Fibroblast of lung (primary cell): ENCODE data around the gene EGLN3. TPM values are rescaled to one million over a fixed set of nuclear protein-coding genes. Genes with fewer than 3 reads are reported as not detected.

ENCODE experiments used
- DNase-seq, 2 donors: peaks; one replicate each; pipeline versions ENCODE4 v3.0.0 to v3.0.0-alpha.2; 2010; ENCODE audit warnings: low read depth in 2 of 2
- H2AFZ ChIP-seq: 2 replicates; pipeline ENCODE4 v1.5.1; 2012; ENCODE audit warnings: low read length, control low read depth, inconsistent platforms
- H3K27ac ChIP-seq: 2 replicates; pipeline ENCODE4 v1.5.1; 2011; ENCODE audit warnings: low read length, control low read depth; ENCODE audit not compliant: insufficient read depth
- H3K27me3 ChIP-seq: 2 replicates; pipeline ENCODE4 v1.5.1; 2011; ENCODE audit warnings: mild to moderate bottlenecking, low read length; ENCODE audit not compliant: control insufficient read depth, insufficient read depth
- H3K36me3 ChIP-seq: 2 replicates; pipeline ENCODE4 v1.5.1; 2011; ENCODE audit warnings: low read length; ENCODE audit not compliant: control insufficient read depth, insufficient read depth
- H3K4me1 ChIP-seq: 2 replicates; pipeline ENCODE4 v1.5.1; 2011; ENCODE audit warnings: low read length; ENCODE audit not compliant: control insufficient read depth, insufficient read depth; ENCODE audit errors: extremely low read depth
- H3K4me2 ChIP-seq: 2 replicates; pipeline ENCODE4 v1.5.1; 2011; ENCODE audit warnings: low read length, control low read depth; ENCODE audit not compliant: insufficient read depth; ENCODE audit errors: extremely low read depth
- H3K4me3 ChIP-seq, 4 experiments: fragments of 200-600 bp in 1 of 4; sonication (generic) in 1 of 4; replicated peaks in 1 of 4; 2 replicates each; pipeline ENCODE4 v1.5.1; 2011 to 2016; ENCODE audit warnings: low read length in 4 of 4, low read depth in 3 of 4, mild to moderate bottlenecking in 3 of 4, control low read depth in 2 of 4, inconsistent platforms in 1 of 4, mixed read lengths in 1 of 4; ENCODE audit not compliant: insufficient read depth in 1 of 4; ENCODE audit errors: control extremely low read depth in 1 of 4
- H3K79me2 ChIP-seq: 2 replicates; pipeline ENCODE4 v1.5.1; 2012; ENCODE audit warnings: mild to moderate bottlenecking, low read length, inconsistent platforms; ENCODE audit not compliant: control insufficient read depth, insufficient read depth
- H3K9ac ChIP-seq: 2 replicates; pipeline ENCODE4 v1.5.1; 2011; ENCODE audit warnings: mild to moderate bottlenecking, low read length, control low read depth; ENCODE audit not compliant: insufficient read depth
- H3K9me3 ChIP-seq: 2 replicates; pipeline ENCODE4 v1.5.1; 2012; ENCODE audit warnings: low read depth, low read length; ENCODE audit not compliant: control insufficient read depth, insufficient read depth
- H4K20me1 ChIP-seq: 2 replicates; pipeline ENCODE4 v1.5.1; 2011; ENCODE audit warnings: low read length; ENCODE audit not compliant: control insufficient read depth, insufficient read depth; ENCODE audit errors: extremely low read depth
- EZH2 ChIP-seq: IDR thresholded peaks from 2 replicates; pipeline ENCODE4 v1.5.1; 2012; ENCODE audit warnings: low read length, control low read depth, mild to moderate bottlenecking; ENCODE audit errors: missing control alignments
- polyA plus RNA-seq, 2 donors: library from polyadenylated mRNA; depleted of rRNA in 1 of 2; stranded (reverse) in 1 of 2; unstranded in 1 of 2; fragments of >200 nt; gene quantifications; 2 replicates each; pipeline ENCODE4 v1.2.1, GENCODE V29; 2011 to 2012; ENCODE audit warnings: missing spikeins in 1 of 2
- total RNA-seq: library from RNA; depleted of rRNA; stranded (reverse); fragments of >200 nt; gene quantifications from 2 replicates; pipeline ENCODE4 v1.2.1, GENCODE V29; 2014
- TF ChIP-seq, protein P1 (sequence below), 2 donors: IDR thresholded peaks in 1 of 2; conservative IDR thresholded peaks in 1 of 2; 1 replicate in 1 of 2; 2 replicates in 1 of 2; pipeline ENCODE4 v1.5.1; 2011 to 2012; ENCODE audit warnings: low read length in 2 of 2, control low read depth in 1 of 2, inconsistent platforms in 1 of 2, low read depth in 1 of 2, mild to moderate bottlenecking in 1 of 2

The EGLN3 gene
- total and polyA plus RNA-seq, 2 donors (not counting 1 experiment from before 2014, with no cell fraction given) = 0.08 to 0.66 TPM

DNA sequence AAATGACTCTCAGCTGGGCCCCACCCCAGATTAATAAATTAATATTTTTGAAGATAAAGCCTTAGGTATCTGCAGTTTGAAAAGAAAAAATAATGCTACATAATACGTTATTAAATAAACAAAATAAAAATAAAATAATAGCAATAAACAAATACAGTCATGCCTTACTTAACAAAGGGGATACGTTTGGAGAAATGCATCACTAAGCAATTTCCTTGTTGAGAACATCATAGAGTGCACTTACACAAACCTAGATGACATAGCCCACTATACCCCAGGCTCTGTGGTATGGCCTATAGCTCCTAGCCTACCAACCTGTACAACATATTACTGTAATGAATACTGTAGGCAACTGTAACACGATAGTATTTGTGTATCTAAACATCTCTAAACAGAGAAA lies 7.1 kb upstream of the EGLN3 start:
- no peak overlapping the region for H3K27ac ChIP-seq
- no peaks in the 10 kb centered on the region for H4K20me1 ChIP-seq
- H3K4me2 ChIP-seq = no peak overlapping the region

GRCh38 chr14:33957299-33957698 lies 6.4 kb upstream of the EGLN3 start:
- no peak overlapping the region for H3K9ac ChIP-seq
- H3K36me3 ChIP-seq = no peaks in the 10 kb centered on the region
- TF ChIP-seq EZH2 = no peak

More for the DNA sequence above, 7.1 kb upstream of the EGLN3 start:
- H3K9ac ChIP-seq = no peak overlapping the region
- no peak overlapping the region for H2AFZ ChIP-seq
- H3K4me1 ChIP-seq = no peaks in the 10 kb centered on the region
- no peaks in the 10 kb centered on the region for H3K27me3 ChIP-seq
- H3K79me2 ChIP-seq = no peaks in the 10 kb centered on the region
- no peaks in the 10 kb centered on the region for H3K36me3 ChIP-seq
- no peak overlapping the region for H3K4me3 ChIP-seq
- DNase-seq = no peak
- no peaks in the 10 kb centered on the region for H3K9me3 ChIP-seq
- TF ChIP-seq, protein P1, sequence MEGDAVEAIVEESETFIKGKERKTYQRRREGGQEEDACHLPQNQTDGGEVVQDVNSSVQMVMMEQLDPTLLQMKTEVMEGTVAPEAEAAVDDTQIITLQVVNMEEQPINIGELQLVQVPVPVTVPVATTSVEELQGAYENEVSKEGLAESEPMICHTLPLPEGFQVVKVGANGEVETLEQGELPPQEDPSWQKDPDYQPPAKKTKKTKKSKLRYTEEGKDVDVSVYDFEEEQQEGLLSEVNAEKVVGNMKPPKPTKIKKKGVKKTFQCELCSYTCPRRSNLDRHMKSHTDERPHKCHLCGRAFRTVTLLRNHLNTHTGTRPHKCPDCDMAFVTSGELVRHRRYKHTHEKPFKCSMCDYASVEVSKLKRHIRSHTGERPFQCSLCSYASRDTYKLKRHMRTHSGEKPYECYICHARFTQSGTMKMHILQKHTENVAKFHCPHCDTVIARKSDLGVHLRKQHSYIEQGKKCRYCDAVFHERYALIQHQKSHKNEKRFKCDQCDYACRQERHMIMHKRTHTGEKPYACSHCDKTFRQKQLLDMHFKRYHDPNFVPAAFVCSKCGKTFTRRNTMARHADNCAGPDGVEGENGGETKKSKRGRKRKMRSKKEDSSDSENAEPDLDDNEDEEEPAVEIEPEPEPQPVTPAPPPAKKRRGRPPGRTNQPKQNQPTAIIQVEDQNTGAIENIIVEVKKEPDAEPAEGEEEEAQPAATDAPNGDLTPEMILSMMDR (conservative IDR thresholded peaks at IDR 0.05 in 1 of 2, IDR thresholded peaks at IDR 0.05 in 1 of 2; ENCODE audit: low read depth in 1 of 2, low read length in 2 of 2) = no peak
- TF ChIP-seq EZH2 = no peak

GRCh38 chr14:33956640-33957039 lies 5.8 kb upstream of the EGLN3 start:
- H2AFZ ChIP-seq = no peak overlapping the region
- no peak overlapping the region for H3K4me2 ChIP-seq
- H3K4me1 ChIP-seq = no peaks in the 10 kb centered on the region
- H4K20me1 ChIP-seq = no peaks in the 10 kb centered on the region
- peaks cover under 1% of the 10 kb centered on the region for H3K27me3 ChIP-seq
- no peaks in the 10 kb centered on the region for H3K79me2 ChIP-seq
- H3K9ac ChIP-seq = no peak overlapping the region
- TF ChIP-seq, protein P1 (conservative IDR thresholded peaks at IDR 0.05 in 1 of 2, IDR thresholded peaks at IDR 0.05 in 1 of 2; ENCODE audit: low read depth in 1 of 2, low read length in 2 of 2) = no peak
- no peak for TF ChIP-seq EZH2
- no peaks in the 10 kb centered on the region for H3K36me3 ChIP-seq
- no peak overlapping the region for H3K4me3 ChIP-seq
- H3K27ac ChIP-seq = no peak overlapping the region
- no peak for DNase-seq
- no peaks in the 10 kb centered on the region for H3K9me3 ChIP-seq

More at GRCh38 chr14:33957299-33957698, 6.4 kb upstream of the EGLN3 start:
- Histone ChIP-seq H3K27ac (no peak overlapping the region), H3K4me1 (no peaks in the 10 kb centered on the region), H3K9me3 (no peaks in the 10 kb centered on the region), H3K4me3 (no peak overlapping the region), H3K79me2 (no peaks in the 10 kb centered on the region), H3K27me3 (no peaks in the 10 kb centered on the region), H4K20me1 (no peaks in the 10 kb centered on the region), H3K4me2 (no peak overlapping the region), H2AFZ (no peak overlapping the region)
- DNase-seq = no peak
